ENCODE measurements around the gene MPPE1.
"Not testable (repeated sequence)": the region's sequence is repeated elsewhere in the genome, so short reads cannot be mapped to it uniquely, and the experiment has no call there.

The MPPE1 gene

DNA sequence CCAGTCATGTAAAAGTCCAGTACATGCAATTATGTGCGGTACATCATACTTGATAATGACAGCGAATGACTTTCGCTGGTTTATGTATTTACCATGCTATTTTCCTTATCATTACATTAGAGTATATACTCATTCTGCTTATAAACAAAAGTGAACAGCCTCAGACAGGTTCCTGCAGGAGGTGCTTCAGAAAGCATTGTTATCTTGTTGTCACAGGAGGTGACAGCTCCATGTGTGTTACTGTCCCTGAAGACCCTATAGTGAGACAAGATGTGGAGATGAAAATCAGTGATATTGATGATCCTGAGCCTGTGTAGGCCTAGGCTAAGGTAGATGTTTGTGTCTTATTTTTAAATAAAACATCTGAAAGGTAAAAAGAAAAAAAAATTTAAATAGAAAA, 15.3 kb upstream of the MPPE1 start:
- no peak for DNase-seq

DNA sequence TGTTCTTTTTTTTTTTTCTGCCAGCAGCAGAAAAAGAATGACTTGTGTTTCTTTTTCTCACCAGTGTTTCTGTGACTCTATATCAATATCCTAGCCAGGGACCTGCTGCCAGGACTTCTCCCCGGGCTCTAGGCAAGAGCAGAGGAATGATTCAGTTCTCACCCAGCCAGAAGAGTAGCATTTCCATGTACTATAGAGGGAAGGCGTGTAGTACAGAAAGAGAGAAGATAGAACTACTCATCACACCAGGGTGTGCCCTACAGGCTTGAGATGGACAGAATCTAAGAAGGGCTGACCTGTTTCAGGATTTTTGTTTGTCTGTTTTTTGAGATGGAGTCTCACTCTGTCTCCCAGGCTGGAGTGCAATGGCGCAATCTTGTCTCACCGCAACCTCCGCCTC, 11.4 kb upstream of the MPPE1 start:
- DNase-seq, result not testable (repeated sequence)

DNA sequence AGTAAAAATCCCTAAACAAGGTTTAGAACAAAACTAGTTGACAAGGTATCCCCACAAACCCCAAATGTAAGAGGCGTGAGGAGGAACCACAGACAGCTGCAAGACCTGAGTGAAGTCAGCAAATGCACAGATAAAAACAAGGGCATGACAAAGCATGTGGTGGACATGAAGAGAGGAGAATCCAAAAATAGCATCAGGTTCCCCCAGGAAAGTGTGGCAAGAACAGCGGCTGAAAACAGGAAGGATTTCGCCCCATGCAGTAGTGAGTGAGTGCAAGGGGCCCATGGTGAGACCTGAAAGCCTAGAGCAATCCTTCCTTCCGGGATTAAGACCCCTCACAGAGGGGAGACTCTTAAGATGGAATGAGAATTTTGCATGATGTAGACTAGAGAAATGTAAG, 8.8 kb upstream of the MPPE1 start:
- DNase-seq, result not testable (repeated sequence)

DNA sequence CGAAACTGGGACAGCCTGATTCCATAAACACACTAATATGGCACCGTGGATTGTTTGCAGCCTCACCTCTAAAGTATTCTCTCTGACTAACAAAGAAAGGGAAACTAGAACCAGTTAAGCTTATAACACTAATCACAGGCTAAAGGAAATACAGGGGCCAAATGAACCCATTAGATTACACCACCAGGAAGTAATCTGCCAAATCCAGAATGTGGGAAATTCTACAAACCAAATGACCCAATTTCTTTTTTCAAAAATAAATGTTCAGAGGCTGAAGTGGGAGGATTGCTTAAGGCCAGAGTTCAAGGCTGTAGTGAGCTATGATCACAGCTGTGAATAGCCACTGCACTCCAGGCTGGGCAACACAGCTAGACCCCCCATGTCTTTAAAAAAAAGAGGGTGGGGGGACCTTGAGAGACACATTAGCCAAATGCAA, 1.5 kb upstream of the MPPE1 start:
- DNase-seq, result no peak

- DNase-seq, result no peak
Measured at GRCh38 chr18:11909061-11909455, 941 bp upstream of the MPPE1 start.

GRCh38 chr18:11906926-11907874, 917 bp downstream of the MPPE1 start:
- DNase-seq, result no peak

DNA sequence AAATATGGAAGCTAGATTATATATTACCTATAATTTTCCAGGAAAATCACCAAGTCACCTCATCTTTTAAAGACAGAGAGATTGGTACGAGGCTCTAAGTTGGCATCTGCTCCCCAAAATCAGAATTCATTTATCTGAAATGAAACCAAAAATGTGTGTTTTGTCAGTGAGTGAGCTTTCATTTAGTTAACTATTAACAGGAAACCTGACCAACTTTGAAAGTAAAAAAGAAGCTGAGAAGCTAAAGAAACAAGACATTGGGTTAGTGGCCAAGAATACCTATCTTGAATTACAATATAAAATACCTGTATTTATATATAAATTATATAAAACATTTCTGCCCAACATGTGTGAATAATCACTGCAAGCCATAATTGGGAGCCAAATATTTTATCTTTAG, 1.9 kb downstream of the MPPE1 start:
- DNase-seq, result no peak

DNA sequence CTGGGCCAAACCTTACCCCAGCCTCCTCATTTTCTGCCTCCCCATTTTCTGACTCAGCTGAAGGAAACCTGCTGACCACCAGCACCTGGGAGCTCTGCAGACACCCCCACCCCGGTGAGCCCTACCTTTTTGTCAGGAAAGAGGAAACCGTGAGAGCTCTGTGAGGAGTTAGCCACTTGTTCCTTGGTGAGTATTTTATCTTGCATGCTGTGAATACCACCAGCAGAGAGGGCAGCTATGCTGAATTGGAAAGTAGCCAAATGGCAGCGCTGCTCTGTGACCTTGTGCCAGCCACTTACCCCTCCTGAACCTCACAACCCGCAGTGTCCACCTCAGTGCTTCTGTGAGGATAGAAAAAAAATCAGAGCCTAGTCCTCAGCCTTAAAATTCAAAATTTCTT, 2.5 kb downstream of the MPPE1 start:
- no peak for DNase-seq

GRCh38 chr18:11902522-11903292, 5.4 kb downstream of the MPPE1 start:
- no peak for DNase-seq

- no peak for DNase-seq
Measured at GRCh38 chr18:11901826-11902438, 6.2 kb downstream of the MPPE1 start.

DNA sequence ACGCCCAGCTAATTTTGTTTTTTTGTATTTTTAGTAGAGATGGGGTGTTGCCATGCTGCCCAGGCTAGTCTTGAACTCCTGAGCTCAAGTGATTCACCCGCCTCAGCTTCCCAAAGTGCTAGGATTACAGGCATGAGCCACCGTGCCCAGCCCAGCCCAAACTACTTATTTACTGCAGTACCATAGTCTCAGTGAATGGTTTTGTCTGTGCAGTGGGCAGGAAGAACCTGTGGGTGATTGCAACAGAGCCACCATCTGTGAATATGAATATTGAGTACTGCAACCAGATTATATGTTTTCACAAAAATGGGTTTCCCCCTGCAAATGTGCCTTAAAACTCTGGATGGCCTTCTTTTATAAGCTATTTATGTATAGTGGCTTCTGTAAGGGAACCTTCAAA, 9.1 kb downstream of the MPPE1 start:
- DNase-seq, result no peak

DNA sequence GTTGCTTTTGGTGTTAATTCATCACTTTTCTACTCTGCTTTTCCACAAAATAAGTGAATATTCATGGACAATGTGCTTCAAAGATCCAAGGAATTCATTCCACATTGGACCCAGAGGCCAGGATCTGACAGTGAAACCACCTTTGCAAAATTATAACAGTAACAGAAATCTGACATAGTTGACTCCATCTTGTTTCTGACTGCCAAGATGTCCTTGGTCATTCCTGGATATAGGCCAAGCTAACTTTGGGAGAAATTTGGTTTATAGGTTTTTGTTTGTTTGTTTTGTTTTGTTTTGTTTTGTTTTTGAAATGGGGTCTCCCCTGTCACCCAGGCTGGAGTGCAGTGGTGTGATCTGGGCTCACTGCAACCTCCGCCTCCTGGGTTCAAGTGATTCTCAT, 10.3 kb downstream of the MPPE1 start:
- DNase-seq, result no peak

DNA sequence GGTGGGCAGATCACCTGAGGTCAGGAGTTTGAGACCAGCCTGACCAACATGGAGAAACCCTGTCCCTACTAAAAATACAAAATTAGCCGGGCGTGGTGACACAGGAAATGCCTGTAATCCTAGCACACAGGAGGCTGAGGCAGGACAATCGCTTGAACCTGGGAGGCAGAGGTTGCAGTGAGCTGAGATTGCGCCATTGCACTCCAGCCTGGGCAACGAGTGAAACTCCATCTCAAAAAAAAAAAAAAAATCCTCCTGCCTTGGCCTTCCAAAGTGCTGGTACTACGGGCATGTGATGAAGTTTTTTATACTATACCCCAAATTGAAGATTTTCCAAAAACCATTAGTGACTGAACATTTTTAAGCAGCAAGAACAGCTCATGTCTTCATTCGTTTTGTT, 15.7 kb downstream of the MPPE1 start:
- not testable (repeated sequence) for DNase-seq

DNA sequence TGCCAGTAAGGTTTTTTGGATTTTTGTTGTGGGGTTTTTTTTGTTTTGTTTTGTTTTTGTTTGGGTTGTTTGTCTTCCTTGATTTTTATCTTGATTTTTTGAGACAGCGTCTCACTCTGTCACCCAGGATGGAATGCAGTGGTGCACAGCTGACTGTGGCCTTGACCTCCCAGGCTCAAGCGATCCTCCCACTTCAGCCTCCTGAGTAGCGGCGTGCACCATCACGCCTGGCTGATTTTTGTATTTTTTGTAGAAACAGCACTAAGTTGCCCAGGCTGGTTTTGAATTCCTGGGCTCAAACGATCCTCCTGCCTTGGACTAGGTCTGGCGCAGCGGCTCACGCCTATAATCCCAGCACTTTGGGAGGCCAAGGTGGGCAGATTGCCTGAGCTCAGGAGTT, 16.4 kb downstream of the MPPE1 start:
- no peak for DNase-seq

DNA sequence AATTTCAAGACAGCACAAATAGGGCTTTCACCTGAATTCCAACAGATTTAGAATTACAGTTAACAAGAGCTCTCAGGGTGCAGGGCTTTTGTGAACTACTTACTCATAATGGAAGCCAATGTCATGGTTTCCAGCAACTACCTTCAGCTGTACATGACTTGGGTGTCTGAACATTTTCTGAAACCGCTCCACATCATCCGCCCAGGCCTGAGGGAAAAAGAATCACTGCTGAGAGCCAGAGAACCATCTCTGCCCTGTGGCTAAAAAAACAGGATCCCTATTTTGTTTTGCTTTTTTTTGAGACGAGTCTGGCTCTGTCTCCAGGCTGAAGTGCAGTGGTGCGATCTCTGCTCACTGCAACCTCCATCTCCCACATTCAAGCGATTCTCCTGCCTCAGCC, 18.8 kb downstream of the MPPE1 start:
- no peak for DNase-seq

DNA sequence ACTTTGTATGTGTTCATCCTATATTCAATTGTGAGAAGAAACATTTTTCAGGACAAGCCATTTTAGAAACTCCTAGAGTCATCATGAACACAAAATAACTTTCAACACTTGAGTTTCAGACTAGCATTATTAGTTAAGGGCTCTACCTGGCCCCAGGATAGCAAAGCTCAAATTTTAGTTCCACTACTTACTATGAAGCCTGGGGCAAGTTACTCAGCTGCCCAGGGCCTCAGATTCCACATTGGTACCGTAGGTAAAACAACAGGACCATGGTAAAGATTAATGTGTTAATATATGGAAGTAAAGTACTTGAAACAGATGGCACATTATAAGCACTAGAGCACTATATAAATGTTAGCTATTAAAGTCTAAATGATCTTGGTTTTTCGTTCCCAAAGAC, 19.4 kb downstream of the MPPE1 start:
- DNase-seq, result no peak

- DNase-seq, result no peak
Measured at GRCh38 chr18:11887328-11888128, 20.6 kb downstream of the MPPE1 start.

DNA sequence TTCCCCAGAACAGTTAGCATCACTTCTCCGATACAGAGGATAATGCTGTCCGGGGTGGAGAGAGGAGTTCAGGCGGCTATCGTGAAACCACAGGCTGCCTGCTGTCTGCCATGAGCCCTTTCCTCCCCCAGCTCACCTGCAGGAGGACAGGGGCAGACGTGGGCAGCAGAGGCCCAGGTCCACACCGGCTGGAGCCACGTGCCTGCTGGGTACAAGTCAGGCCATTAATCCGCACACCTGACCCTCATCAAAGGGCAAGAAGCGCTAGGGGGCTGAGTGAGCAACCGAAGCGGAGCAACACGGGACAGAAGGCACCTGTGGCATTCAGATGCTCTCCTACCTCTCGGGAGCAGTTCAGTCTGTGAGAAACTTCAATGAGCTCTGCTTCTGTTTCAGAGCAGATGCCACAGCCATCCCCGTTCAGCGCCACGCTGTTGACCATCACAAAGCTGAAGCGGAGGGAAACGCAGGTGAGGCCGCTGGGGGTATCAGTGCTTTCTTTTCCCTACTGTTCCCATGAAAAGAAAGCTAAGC, 21.5 kb downstream of the MPPE1 start:
- no peak for DNase-seq

DNA sequence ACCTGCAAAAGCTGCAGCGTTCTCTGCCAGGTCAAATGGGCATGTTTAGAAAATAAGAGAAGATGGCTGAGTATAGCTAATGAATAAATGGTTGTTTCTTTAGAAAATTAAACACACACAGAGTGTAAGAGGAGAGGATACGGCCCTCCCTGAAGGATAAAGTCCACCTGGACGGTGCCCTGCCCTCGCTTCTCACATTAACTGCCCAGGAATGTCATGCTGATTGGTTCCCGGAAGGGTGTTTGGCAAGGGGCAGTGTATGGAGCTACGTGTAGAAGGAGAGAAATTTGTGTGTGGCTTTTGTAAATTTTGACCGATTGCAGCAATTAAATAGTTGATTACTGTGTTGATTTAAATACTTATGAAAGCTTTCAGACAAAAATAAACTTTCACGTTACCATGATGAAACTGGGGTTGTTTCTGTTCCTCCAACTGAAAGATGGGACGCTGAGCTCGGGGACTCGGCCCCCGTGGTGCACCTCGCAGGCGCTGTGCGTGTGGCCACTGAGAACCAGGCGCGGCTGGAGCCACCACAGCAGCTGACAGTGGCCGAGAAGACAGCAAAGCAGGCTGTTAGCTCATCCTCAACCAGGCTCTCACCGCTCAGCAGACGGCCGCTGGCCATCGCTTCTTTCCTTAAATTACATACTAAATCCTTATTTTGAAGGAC, 22.7 kb downstream of the MPPE1 start:
- no peak for DNase-seq

DNA sequence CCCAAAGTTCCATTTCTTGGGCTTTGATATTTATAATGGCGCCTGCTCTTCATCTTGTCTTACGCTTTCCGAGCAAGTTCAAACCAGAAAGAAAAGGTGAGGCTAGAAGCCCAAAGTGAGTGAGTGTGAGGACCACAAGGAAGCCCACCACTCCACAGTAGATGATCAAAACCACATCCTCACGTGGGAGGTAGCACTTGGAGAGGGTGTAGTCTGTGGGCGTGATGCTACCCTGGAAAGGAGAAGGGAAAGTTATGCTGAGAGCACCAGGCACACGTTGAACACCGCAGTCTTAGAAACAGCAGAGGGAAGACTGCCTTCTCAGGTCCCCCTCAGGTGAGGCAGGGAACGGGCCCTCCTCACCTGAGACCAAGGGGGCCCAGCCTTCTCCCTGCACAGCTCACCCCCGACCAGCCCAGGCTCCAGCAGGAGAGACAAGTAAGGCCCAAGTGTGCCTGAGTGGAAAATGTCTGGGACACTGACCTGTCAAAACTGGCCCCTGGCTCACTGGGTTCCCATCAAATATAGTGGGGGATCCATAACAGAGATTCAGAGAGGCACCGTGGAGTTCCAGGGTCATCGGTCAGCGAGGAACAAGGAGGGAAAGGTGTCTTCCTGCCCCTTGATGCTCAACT, 23.6 kb downstream of the MPPE1 start:
- no peak for DNase-seq

GRCh38 chr18:11883153-11883552, 25.0 kb downstream of the MPPE1 start:
- DNase-seq, result no peak

All from activated CD4-positive, alpha-beta T cell treated with anti-CD3 and anti-CD28 coated beads for 48 hours (primary cell).